Measurements from ENCODE around the gene GRIP1. TPM values are rescaled to one million over a fixed set of nuclear protein-coding genes. Genes with fewer than 3 reads are reported as not detected.

Gene GRIP1
- total RNA-seq, 4 donors from 2014 or later = 14.3 to 319 (median 20.6) TPM

- peaks cover 3% of the 10 kb centered on the region for H3K4me1 ChIP-seq
- TF ChIP-seq EP300 (IDR thresholded peaks at IDR 0.05) (no peak), CTCF (IDR thresholded peaks at IDR 0.05) (no peak), POLR2A (IDR thresholded peaks at IDR 0.05) (no peak), POLR2AphosphoS5 (IDR thresholded peaks at IDR 0.05) (no peak)
- DNase-seq (ENCODE audit: low spot score in 2 of 2) = no peak
- no peak overlapping the region for H3K27ac ChIP-seq
- no peaks in the 10 kb centered on the region for H3K9me3 ChIP-seq
- H3K36me3 ChIP-seq = no peaks in the 10 kb centered on the region
- H3K27me3 ChIP-seq = no peaks in the 10 kb centered on the region
- 71% methylated on average over 1 of the region's 1 CpG for WGBS
- no peak overlapping the region for H3K4me3 ChIP-seq
These were observed 25.1 kb downstream of the GRIP1 start for GRCh38 chr12:66653796-66654195.

GRCh38 chr12:66648033-66648735 lies 30.7 kb downstream of the GRIP1 start:
- WGBS = 83% methylated on average over 10 of the region's 10 CpGs
- no peaks in the 10 kb centered on the region for H3K27me3 ChIP-seq
- TF ChIP-seq CTCF (IDR thresholded peaks at IDR 0.05) (no peak), EP300 (IDR thresholded peaks at IDR 0.05) (no peak), POLR2AphosphoS5 (IDR thresholded peaks at IDR 0.05) (no peak), POLR2A (IDR thresholded peaks at IDR 0.05) (no peak)
- no peak overlapping the region for H3K27ac ChIP-seq
- H3K4me1 ChIP-seq = no peaks in the 10 kb centered on the region
- H3K4me3 ChIP-seq = no peak overlapping the region
- DNase-seq (ENCODE audit: low spot score in 2 of 2) = no peak
- H3K36me3 ChIP-seq = no peaks in the 10 kb centered on the region
- H3K9me3 ChIP-seq = no peaks in the 10 kb centered on the region

GRCh38 chr12:66647034-66647691 lies 31.7 kb downstream of the GRIP1 start:
- H3K36me3 ChIP-seq = no peaks in the 10 kb centered on the region
- no peaks in the 10 kb centered on the region for H3K4me1 ChIP-seq
- 70% methylated on average over 5 of the region's 5 CpGs for WGBS
- TF ChIP-seq POLR2A (IDR thresholded peaks at IDR 0.05) (no peak), CTCF (IDR thresholded peaks at IDR 0.05) (no peak), EP300 (IDR thresholded peaks at IDR 0.05) (no peak), POLR2AphosphoS5 (IDR thresholded peaks at IDR 0.05) (no peak)
- DNase-seq (ENCODE audit: low spot score in 2 of 2) = no peak
- no peak overlapping the region for H3K27ac ChIP-seq
- no peak overlapping the region for H3K4me3 ChIP-seq
- H3K9me3 ChIP-seq = no peaks in the 10 kb centered on the region
- no peaks in the 10 kb centered on the region for H3K27me3 ChIP-seq

- no peaks in the 10 kb centered on the region for H3K36me3 ChIP-seq
- no peak for TF ChIP-seq POLR2A (IDR thresholded peaks at IDR 0.05)
- no peak for TF ChIP-seq POLR2AphosphoS5 (IDR thresholded peaks at IDR 0.05)
- no peaks in the 10 kb centered on the region for H3K9me3 ChIP-seq
- no peaks in the 10 kb centered on the region for H3K27me3 ChIP-seq
- DNase-seq (ENCODE audit: low spot score in 2 of 2) = no peak
- H3K4me1 ChIP-seq = no peaks in the 10 kb centered on the region
- 74% methylated on average over 1 of the region's 1 CpG for WGBS
- H3K27ac ChIP-seq = no peak overlapping the region
- H3K4me3 ChIP-seq = no peak overlapping the region
These were observed 34.7 kb downstream of the GRIP1 start for GRCh38 chr12:66644151-66644550.

- no peak for DNase-seq (ENCODE audit: low spot score in 2 of 2)
- H3K9me3 ChIP-seq = no peaks in the 10 kb centered on the region
- WGBS = 82% methylated on average over 2 of the region's 2 CpGs
- H3K27ac ChIP-seq = no peak overlapping the region
- no peaks in the 10 kb centered on the region for H3K36me3 ChIP-seq
- H3K4me1 ChIP-seq = no peaks in the 10 kb centered on the region
- no peak for TF ChIP-seq POLR2A (IDR thresholded peaks at IDR 0.05)
- no peak for TF ChIP-seq POLR2AphosphoS5 (IDR thresholded peaks at IDR 0.05)
- TF ChIP-seq CTCF (IDR thresholded peaks at IDR 0.05) = no peak
- TF ChIP-seq EP300 (IDR thresholded peaks at IDR 0.05) = no peak
- H3K27me3 ChIP-seq = no peaks in the 10 kb centered on the region
- no peak overlapping the region for H3K4me3 ChIP-seq
These were observed 38.0 kb downstream of the GRIP1 start for GRCh38 chr12:66640691-66641460.
